MM.1S (cell line): ENCODE results near the gene TMEM9B.

Experiments used
- EZH2 ChIP-seq: fragments of 300-600 bp; sonication (generic); optimal IDR thresholded peaks from 2 replicates; pipeline ENCODE3; 2017; ENCODE audit warnings: low read depth, mild to moderate bottlenecking, antibody characterized with exemption, low read length, mixed read lengths
- EZH2phosphoT487 ChIP-seq: fragments of 300-600 bp; sonication (generic); IDR thresholded peaks from 2 replicates; pipeline ENCODE4 v1.6.1; 2018; ENCODE audit warnings: antibody characterized with exemption, low read length
- TF ChIP-seq, protein P1 (sequence below): fragments of 300-600 bp; sonication (generic); IDR thresholded peaks from 2 replicates; pipeline ENCODE4 v1.5.1; 2016; ENCODE audit warnings: antibody characterized with exemption, low read length, mixed read lengths

DNA sequence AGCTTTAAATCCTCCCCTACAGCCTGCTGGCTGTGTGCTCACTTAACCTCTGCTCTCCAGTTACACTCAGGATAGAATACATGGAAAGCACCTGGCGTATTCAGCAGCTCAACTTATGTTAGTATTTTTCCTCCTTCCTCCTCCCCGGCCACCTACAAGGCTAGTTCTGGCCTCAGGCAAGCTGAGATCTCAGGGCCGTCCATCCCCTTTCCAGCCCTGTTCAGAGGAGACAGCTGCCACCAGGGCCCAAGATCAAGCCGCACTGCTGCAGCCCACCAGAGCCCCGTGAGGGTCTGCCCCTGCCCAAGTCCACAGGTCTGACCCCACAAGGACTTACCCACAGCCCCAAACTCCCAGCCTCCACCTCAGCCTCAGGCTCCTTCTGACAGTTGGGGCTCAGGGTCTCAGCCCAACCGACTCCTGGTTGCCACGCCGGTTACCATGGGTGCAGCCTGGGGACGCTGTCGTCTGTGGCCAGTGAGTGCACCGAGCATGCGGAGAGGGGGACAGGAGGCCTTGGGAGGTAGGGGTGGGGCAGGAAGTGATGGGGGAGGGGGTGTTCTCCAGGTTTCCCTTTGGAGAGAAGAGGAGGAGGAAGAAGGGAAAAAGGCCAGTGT is 31.6 kb downstream of the TMEM9B start, which contains the start of gene C11orf16:
- TF ChIP-seq, protein P1, sequence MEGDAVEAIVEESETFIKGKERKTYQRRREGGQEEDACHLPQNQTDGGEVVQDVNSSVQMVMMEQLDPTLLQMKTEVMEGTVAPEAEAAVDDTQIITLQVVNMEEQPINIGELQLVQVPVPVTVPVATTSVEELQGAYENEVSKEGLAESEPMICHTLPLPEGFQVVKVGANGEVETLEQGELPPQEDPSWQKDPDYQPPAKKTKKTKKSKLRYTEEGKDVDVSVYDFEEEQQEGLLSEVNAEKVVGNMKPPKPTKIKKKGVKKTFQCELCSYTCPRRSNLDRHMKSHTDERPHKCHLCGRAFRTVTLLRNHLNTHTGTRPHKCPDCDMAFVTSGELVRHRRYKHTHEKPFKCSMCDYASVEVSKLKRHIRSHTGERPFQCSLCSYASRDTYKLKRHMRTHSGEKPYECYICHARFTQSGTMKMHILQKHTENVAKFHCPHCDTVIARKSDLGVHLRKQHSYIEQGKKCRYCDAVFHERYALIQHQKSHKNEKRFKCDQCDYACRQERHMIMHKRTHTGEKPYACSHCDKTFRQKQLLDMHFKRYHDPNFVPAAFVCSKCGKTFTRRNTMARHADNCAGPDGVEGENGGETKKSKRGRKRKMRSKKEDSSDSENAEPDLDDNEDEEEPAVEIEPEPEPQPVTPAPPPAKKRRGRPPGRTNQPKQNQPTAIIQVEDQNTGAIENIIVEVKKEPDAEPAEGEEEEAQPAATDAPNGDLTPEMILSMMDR = no peak
- TF ChIP-seq EZH2 = no peak
- no peak for TF ChIP-seq EZH2phosphoT487
